ENCODE data around the gene BNIP5.

BNIP5 gene

GRCh38 chr6:36285187-36285671 is 51.5 kb downstream of the BNIP5 start:
- no peak for DNase-seq (ENCODE audit: low read depth, low spot score)
- POLR2A ChIA-PET = no interaction called here
- CTCF ChIA-PET = interaction anchor here (0.9 to 22.2 kb wide), 2 partner anchors 9 to 26 kb away, joined by 3 to 405 read pairs; no protein-coding TSS in a partner anchor
- TF ChIP-seq, protein P1, sequence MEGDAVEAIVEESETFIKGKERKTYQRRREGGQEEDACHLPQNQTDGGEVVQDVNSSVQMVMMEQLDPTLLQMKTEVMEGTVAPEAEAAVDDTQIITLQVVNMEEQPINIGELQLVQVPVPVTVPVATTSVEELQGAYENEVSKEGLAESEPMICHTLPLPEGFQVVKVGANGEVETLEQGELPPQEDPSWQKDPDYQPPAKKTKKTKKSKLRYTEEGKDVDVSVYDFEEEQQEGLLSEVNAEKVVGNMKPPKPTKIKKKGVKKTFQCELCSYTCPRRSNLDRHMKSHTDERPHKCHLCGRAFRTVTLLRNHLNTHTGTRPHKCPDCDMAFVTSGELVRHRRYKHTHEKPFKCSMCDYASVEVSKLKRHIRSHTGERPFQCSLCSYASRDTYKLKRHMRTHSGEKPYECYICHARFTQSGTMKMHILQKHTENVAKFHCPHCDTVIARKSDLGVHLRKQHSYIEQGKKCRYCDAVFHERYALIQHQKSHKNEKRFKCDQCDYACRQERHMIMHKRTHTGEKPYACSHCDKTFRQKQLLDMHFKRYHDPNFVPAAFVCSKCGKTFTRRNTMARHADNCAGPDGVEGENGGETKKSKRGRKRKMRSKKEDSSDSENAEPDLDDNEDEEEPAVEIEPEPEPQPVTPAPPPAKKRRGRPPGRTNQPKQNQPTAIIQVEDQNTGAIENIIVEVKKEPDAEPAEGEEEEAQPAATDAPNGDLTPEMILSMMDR (IDR thresholded peaks at IDR 0.05; ENCODE audit: insufficient read depth, low read length, missing control alignments) = no peak
- H3K4me3 ChIP-seq (ENCODE audit: low read depth, low read length) = no peak overlapping the region

- POLR2A ChIA-PET = no interaction called here
- CTCF ChIA-PET = interaction anchor here (22.2 kb wide), 1 partner anchor 27 kb away, joined by 405 read pairs; no protein-coding TSS in a partner anchor
- H3K4me3 ChIP-seq (ENCODE audit: low read depth, low read length) = no peak overlapping the region
- no peak for DNase-seq (ENCODE audit: low read depth, low spot score)
- TF ChIP-seq, protein P1 (IDR thresholded peaks at IDR 0.05; ENCODE audit: insufficient read depth, low read length, missing control alignments) = no peak
Observed at GRCh38 chr6:36284359-36284758, 52.3 kb downstream of the BNIP5 start.

DNA sequence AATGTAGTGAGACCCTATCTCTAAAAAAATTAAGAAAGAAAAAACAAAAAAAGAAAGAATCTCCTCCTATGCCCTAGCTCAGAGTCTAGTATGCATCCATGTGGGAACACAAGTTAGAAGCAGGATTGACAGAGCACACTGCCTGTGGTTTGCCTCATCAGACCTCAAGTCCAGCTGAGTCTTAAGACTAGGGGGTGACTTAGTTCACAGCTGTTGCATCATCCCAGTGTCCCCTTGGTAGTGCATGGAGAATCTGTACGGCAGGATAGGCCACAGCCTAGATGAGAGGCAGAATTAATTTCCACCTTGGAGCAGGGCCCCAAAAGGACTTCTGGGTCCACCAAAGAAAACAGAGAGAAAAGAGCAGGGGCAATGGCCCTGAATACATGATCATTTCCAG is 53.1 kb downstream of the BNIP5 start:
- POLR2A ChIA-PET = no interaction called here
- TF ChIP-seq, protein P1 (IDR thresholded peaks at IDR 0.05; ENCODE audit: insufficient read depth, low read length, missing control alignments) = no peak

GRCh38 chr6:36280983-36281382 is 55.7 kb downstream of the BNIP5 start:
- CTCF ChIA-PET = interaction anchor here (1.2 to 1.7 kb wide), 2 partner anchors 21 to 60 kb away, joined by 6 read pairs; no protein-coding TSS in a partner anchor
- POLR2A ChIA-PET = interaction anchor here (0.7 kb wide), 1 partner anchor 28 kb away, joined by 3 read pairs; no protein-coding TSS in a partner anchor
- H3K4me3 ChIP-seq (ENCODE audit: low read depth, low read length) = no peak overlapping the region
- TF ChIP-seq, protein P1 (IDR thresholded peaks at IDR 0.05; ENCODE audit: insufficient read depth, low read length, missing control alignments) = no peak
- no peak for DNase-seq (ENCODE audit: low read depth, low spot score)

More for the DNA sequence above, 53.1 kb downstream of the BNIP5 start:
- no peak overlapping the region for H3K4me3 ChIP-seq (ENCODE audit: low read depth, low read length)
- no peak for DNase-seq (ENCODE audit: low read depth, low spot score)
- CTCF ChIA-PET = interaction anchor here (1.1 to 22.2 kb wide), 2 partner anchors 13 to 28 kb away, joined by 3 to 405 read pairs; no protein-coding TSS in a partner anchor

- CTCF ChIA-PET = interaction anchor here (1.2 to 1.7 kb wide), 2 partner anchors 22 to 61 kb away, joined by 6 read pairs; no protein-coding TSS in a partner anchor
- POLR2A ChIA-PET = interaction anchor here (0.7 kb wide), 1 partner anchor 27 kb away, joined by 3 read pairs; no protein-coding TSS in a partner anchor
- no peak for DNase-seq (ENCODE audit: low read depth, low spot score)
- TF ChIP-seq, protein P1 (IDR thresholded peaks at IDR 0.05; ENCODE audit: insufficient read depth, low read length, missing control alignments) = no peak
- no peak overlapping the region for H3K4me3 ChIP-seq (ENCODE audit: low read depth, low read length)
Observed at GRCh38 chr6:36280467-36280866, 56.2 kb downstream of the BNIP5 start.

GRCh38 chr6:36277946-36278470 is 58.7 kb downstream of the BNIP5 start:
- H3K4me3 ChIP-seq (ENCODE audit: low read depth, low read length) = no peak overlapping the region
- ChIA-PET POLR2A (no interaction called here), CTCF (interaction anchor here (1.0 to 1.2 kb wide), 2 partner anchors 24 to 29 kb away, joined by 3 read pairs; no protein-coding TSS in a partner anchor)
- TF ChIP-seq, protein P1 (IDR thresholded peaks at IDR 0.05; ENCODE audit: insufficient read depth, low read length, missing control alignments) = no peak
- no peak for DNase-seq (ENCODE audit: low read depth, low spot score)

Data from AG04449 (cell line).